Lower leg skin (tissue), 3 donors: ENCODE measurements around the gene MAOB.

ENCODE experiments used
- CTCF ChIP-seq, 3 donors: fragments of 450-650 bp; IDR thresholded peaks; one replicate each; pipeline ENCODE4 v1.5.1; 2016; ENCODE audit warnings: antibody characterized with exemption in 3 of 3, mild to moderate bottlenecking in 3 of 3, moderate library complexity in 2 of 3
- POLR2A ChIP-seq, 2 donors: fragments of 450-650 bp; IDR thresholded peaks; one replicate each; pipeline ENCODE4 v1.6.1; 2016 to 2017; ENCODE audit warnings: antibody characterized with exemption in 2 of 2, mild to moderate bottlenecking in 1 of 2, moderate library complexity in 1 of 2

GRCh38 chrX:43744284-43744683 is 138.0 kb downstream of the MAOB start:
- TF ChIP-seq CTCF (IDR thresholded peaks at IDR 0.05) (no peak), POLR2A (IDR thresholded peaks at IDR 0.05) (no peak)
